ENCODE results near the gene MAP1LC3A.

Gene MAP1LC3A

DNA sequence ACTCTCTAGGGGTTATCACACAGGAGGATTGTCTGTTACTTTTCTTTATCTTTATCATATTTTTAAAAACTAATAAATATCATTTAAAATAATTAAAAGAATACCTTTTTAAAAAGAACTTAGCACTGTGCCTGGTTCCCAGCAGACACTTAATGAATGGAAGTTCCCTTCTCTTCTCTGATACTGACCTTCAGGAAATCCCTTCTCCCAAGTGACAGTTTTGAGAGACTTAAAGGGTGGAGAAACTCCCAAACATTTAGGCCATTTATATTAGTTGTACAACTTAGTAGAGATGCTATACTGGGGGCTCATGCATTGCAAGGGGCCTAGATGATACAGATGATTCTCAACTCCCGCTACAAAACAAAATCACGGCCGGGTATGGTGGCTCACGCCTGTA lies 18.5 kb downstream of the MAP1LC3A start:
- no peak for DNase-seq (ENCODE audit: low read depth)

DNA sequence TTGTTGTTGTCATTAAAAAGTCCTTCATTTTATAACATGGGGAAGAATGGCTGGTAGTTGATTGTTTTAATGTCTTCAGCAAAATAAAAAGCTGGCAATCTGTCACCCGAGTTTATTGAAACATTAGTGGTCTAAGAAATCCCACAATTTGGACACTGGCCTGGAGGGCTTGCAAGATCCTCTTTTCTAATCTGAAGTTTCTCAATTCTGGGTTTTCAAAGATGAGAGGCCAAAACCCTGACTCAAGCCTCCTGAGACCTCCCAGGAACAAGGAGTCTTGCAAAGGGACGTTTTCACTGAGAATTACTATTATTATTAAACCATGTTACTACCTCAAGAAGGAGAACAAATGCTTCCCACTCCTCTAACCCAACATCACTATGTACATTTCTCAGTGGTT lies 19.5 kb downstream of the MAP1LC3A start:
- no peak for DNase-seq (ENCODE audit: low read depth)

DNA sequence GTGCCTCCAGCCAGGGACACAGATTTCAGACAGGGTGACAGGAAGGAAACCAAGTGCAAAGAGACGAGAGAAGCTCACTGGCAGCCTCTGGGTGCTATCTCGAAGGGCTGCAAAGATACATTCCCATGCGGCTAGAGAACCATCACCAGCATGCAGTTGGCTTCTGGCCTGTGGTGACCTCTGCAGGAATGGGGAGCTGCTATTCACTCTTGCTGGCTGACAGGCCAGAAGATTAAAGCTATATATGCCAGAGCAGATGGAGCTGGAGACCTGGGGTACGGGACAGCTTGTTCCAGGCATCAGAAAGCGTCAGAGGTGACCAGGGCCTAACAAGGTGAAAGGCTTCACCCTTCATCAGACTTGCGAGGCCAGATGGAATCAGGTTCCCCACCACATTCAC lies 20.0 kb downstream of the MAP1LC3A start:
- DNase-seq (ENCODE audit: low read depth) = no peak

DNA sequence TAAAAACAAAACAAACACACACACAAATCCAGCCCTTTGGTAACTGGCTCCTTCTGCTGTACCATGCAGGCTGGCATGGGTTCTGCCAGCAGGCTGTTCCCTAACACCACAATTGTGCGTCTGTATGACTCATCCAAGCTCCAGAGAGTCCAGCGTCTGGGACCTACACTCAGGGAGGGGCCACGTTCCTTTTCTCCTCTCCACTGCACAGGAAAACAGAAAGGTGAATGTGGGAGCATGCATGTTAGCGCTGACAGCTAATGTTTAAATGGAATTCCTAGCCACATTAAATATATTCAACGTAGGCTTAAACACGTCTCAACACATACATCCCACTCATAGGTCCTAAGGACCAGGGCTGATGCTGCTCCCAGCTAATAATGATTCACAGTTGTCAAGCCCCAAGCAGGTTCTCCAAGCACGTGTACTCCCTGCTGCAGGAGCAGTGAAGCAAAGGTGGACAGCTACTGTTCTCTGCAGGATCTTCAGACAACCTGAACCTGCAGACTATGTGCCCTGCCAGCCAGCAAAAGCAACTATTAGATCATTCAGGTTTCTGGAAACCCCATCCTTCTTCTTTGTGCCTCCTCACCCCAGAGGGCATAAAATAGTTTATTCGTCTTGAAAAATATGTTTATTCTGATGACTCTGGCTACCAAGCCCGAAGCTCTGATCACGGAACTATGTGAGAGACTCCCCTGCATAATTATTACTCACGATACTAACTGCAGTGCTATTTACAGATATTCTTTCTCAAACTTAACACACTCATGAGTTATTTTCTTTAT lies 20.9 kb downstream of the MAP1LC3A start:
- no peak for DNase-seq (ENCODE audit: low read depth)

DNA sequence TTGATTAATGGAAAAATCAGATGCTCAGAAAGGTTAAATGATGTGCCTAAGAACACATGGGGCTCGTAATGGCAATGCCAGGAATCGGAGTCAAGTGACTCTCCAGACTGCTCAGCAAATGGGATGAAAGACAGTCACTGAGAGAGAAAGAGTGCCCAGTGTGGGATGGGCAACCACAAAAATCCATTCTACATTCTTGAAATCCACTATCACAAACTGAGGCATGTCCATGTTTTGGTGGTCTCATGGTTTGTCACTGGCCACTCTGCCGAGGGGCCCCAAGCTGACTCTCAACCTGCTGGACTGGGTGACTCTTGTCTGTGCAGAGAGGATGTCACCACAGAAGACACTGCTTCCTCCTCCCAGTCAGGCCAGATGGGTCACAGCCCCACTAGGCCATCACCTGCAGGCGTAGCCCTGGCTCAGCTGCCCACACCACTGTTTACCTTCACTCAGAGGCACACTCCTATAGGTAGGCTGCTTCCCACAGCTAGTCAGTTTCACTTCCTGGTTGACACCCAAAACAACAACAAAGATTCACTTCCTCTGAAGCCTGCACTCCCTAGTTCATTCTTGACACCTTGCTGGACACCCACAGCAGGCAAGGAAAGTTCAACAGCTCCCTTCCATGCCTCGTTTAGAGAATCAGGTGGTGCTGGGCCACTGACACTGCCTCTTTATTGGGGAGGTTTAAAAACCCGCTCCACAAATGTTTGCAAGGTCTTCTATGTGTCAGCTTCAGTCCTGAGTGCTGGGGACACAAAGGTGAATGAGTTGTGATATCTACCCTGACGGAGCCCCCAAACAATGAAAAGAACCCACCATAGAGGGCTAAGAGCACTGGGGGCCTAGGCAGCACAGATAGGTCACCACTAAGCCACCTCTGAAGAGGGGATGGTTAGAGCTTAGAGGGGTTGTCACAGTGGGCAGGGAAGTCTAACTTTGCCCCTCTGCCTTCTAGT lies 21.7 kb downstream of the MAP1LC3A start:
- no peak for DNase-seq (ENCODE audit: low read depth)

DNA sequence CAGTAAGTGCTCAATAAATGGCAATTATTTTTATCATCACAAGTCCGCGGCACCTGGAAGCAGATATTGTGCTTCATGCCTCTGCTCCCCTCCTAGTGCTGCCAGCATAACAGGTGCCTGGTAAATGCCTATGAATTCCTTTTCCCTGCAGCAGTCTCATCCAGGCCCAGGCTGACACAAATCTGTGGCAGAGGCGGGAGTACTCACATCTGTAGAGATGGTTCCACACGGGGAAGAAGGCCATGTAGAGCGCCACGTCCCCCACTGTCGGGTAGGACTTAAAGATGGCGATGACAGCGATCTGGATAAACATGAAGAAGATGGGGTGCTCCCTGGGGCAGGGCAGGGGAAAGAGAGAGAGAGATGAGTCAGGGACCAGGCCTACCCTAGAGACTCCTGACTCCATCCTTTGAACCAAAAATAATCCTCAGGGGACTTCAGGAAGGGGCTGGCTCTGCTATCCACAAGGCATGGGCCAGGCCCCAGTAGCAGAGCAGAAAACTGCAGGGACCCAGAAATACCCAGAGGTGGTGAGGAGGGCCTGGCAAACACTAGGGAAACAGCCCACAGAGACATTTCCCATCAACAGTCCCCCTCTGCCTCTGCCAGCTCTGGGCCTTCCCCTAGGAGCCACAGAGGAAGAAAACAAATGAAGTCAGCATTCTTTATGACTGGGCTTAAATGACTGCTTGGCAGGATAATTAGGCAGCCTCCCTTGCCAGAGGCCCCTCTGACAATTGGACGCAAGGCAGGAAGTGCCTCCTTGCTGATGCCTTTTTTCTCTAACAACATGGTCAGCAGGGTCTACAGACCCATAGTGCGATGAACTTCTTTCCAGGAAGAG lies 23.0 kb downstream of the MAP1LC3A start:
- no peak for DNase-seq (ENCODE audit: low read depth)

GRCh38 chr20:34582221-34582620 lies 23.7 kb downstream of the MAP1LC3A start:
- DNase-seq (ENCODE audit: low read depth) = no peak

GRCh38 chr20:34582911-34583310 lies 24.4 kb downstream of the MAP1LC3A start:
- no peak for DNase-seq (ENCODE audit: low read depth)

DNA sequence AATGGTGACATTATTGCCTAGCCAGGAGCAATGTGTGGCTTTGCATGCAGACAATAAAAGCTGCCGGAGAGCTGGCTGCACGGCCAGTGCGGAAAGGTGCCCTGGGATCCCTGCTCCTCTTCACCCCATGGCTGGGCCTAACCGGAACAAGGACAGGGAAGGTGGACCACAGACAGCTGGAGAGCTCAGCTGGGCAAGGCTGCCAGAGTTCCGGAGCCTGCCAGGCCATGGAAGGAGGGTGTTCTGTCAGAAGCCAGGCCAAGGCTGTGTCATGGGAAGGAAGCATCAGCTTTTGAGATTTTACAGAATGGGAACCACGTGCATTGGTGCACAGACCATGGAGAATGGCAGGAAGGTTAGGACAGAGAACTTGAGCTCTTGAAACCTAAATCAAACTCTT lies 25.0 kb downstream of the MAP1LC3A start:
- DNase-seq (ENCODE audit: low read depth) = no peak

- DNase-seq (ENCODE audit: low read depth) = no peak
Measured at GRCh38 chr20:34585019-34585418, 26.5 kb downstream of the MAP1LC3A start.

DNA sequence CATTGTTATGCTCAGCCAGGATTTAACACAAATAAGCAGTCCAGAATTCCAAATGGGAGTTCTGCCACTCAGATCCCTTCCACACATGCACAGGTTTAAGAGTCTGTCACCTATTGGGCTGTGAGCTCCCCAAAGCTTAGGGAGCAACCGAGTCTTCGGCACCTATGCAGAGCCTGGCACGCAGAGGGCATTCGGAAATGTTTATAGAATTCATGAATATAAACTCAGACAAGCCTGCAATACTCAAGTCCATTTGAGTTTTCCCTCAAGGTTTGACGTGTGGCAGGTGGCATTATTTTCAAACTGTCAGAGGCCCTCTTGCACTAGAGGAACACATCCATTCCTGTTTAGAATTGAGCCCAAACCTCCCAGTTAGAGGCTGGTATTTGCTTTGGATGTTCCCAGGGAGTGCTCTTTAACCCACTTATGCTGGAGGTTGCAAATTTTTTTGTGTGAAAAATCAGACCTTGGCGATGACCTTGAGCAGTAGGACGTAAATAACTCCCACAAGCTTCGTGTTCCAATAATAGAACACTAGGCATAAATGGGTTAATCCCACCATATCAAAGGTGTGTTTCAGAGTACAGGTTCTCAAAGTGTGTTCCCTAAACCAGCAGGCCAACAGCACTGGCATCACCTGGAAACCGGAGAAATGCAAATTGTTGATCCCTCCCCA lies 28.1 kb downstream of the MAP1LC3A start:
- DNase-seq (ENCODE audit: low read depth) = no peak

DNA sequence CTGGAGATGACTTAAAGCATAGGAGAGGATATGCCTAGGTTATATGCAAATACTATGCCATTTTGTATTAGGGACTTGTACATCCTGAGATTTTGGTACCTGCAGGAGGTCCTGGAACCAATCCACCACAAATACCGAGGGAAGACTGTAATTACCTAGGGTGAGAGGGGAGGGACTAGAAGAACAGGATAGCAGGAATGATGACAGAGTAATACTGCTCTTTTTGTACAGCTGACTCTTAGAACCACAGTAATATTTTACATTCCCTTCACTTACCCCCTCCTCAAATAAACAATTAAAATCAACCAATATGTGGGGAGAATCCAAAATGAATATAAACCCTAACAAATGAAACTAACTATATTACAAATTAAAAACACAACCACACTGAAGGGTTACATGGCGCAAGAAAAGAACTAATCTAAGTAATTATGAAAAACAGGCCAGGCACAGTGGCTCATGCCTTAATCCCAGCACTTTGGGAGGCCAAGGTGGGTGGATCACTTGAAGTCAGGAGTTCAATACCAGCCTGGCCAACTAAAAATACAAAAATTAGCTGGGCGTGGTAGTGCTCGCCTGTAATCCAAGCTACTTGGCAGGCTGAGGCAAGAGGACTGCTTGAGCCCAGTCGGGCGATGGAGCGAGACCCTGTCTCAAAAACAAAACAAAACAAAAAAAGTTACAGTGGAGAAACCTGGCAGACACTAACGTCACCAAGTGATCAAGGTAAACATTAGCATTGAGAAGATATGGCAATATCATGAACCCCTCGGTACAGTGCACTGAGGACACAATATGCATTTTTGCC lies 37.1 kb downstream of the MAP1LC3A start:
- no peak for DNase-seq (ENCODE audit: low read depth)

- DNase-seq (ENCODE audit: low read depth) = no peak
Measured at GRCh38 chr20:34600892-34601653, 42.6 kb downstream of the MAP1LC3A start.

DNA sequence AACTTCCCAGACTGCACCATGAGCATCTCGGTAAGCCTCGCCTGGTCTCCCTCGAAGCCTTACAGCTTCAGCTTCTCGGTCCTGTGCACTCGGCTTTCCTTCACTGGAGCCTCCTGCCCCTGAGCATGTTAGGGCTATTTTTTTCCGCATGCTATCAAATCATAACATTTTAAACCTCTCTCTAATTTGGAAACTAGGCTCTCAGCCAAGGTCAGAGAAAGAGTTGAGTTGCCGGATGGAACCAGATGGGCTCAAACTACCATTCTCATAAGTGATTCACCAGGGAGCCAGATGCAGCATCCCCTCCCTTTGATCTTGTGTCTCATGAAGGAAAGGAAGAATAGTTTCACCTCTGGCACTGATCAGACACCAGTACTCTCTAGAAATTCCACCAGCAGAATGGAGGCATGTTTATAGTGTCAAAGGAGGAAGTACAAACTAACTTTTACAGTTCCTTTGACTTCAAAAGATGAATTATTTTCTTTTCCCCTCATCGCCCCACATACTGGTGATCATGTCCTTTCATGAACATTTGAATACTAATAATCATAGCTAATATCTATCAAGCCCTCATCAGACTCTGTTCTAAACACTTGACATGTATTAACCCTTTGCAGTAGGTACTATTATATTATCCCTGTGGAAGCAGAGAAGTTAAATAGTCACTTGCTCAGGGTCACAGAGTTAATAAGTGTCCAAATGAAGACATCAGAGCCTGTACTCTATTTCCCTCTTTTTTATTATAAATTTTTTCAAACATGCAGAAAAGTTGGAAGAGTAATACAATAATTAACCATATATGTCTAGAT lies 46.7 kb downstream of the MAP1LC3A start:
- no peak for DNase-seq (ENCODE audit: low read depth)

- DNase-seq (ENCODE audit: low read depth) = no peak
Measured at GRCh38 chr20:34607066-34607465, 48.5 kb downstream of the MAP1LC3A start.
